GM23338 (cell line): Measurements from ENCODE around the gene MPP3.
"Not testable (repeated sequence)": the region's sequence is repeated elsewhere in the genome, so short reads cannot be mapped to it uniquely, and the experiment has no call there.

Source experiments
- CREB1 ChIP-seq: fragments of 250-450 bp; sonication (Bioruptor Pico); IDR thresholded peaks from 2 replicates; pipeline ENCODE4 v1.5.0; 2020; ENCODE audit warnings: low read depth, mild to moderate bottlenecking, moderate library complexity
- CTCF ChIP-seq, 2 experiments: fragments of 200-600 bp in 1 of 2; sonication (generic) in 1 of 2; conservative IDR thresholded peaks; 2 replicates each; pipeline versions ENCODE4 v1.5.1 to v1.6.1; 2016 to 2017; ENCODE audit warnings: antibody characterized with exemption in 2 of 2, low read depth in 2 of 2, mild to moderate bottlenecking in 2 of 2, moderate library complexity in 1 of 2
- EZH2 ChIP-seq: fragments of 200-600 bp; sonication (generic); IDR thresholded peaks from one replicate; pipeline ENCODE4 v1.8.0; 2017; ENCODE audit warnings: antibody characterized with exemption, mild to moderate bottlenecking, low read depth; ENCODE audit not compliant: unreplicated experiment
- EZH2phosphoT487 ChIP-seq: fragments of 200-600 bp; sonication (generic); IDR thresholded peaks from one replicate; pipeline ENCODE4 v1.8.1; 2018; ENCODE audit warnings: antibody characterized with exemption; ENCODE audit not compliant: unreplicated experiment
- JUNB ChIP-seq: IDR thresholded peaks from one replicate; pipeline ENCODE4 v1.6.1; 2016; ENCODE audit warnings: antibody characterized with exemption; ENCODE audit not compliant: unreplicated experiment
- POLR2AphosphoS5 ChIP-seq: IDR thresholded peaks from 2 replicates; pipeline ENCODE4 v1.6.1; 2016; ENCODE audit warnings: antibody characterized with exemption, low read depth
- REST ChIP-seq: IDR thresholded peaks from one replicate; pipeline ENCODE4 v1.6.1; 2018; ENCODE audit warnings: antibody characterized with exemption; ENCODE audit not compliant: unreplicated experiment
- ZNF462 ChIP-seq: fragments of 250-450 bp; sonication (Bioruptor Pico); IDR thresholded peaks from 2 replicates; pipeline ENCODE4 v1.5.0; 2020; ENCODE audit warnings: mild to moderate bottlenecking, moderate library complexity

DNA sequence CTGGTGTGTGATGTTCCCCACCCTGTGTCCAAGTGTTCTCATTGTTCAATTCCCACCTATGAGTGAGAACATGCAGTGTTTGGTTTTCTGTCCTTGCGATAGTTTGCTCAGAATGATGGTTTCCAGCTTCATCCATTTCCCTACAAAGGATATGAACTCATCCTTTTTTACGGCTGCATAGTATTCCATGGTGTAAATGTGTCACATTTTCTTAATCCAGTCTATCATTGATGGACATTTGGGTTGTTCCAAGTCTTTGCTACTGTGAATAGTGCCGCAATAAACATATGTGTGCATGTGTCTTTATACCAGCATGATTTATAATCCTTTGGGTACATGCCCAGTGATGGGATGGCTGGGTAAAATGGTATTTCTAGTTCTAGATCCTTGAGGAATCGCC lies 40.3 kb downstream of the MPP3 start:
- TF ChIP-seq POLR2AphosphoS5; JUNB; EZH2; CTCF (conservative IDR thresholded peaks at IDR 0.05; ENCODE audit: low read depth in 2 of 2); CREB1 (CRISPR knock-in tag); REST; EZH2phosphoT487; ZNF462: not testable (repeated sequence)
